Measurements from ENCODE around the gene CCDC187. TPM values are rescaled to one million over a fixed set of nuclear protein-coding genes. Genes with fewer than 3 reads are reported as not detected.

The CCDC187 gene
- total and polyA plus RNA-seq, 2 of the 8 experiments (the other 6 are each of a cell fraction or from before 2014, with no cell fraction given): 0.02 TPM; not detected in 1

- Histone ChIP-seq H3K23me2 (ENCODE audit: low read depth, low read length) (no peaks in the 10 kb centered on the region), H2BK15ac (ENCODE audit: low read length) (no peak overlapping the region), H2BK12ac (ENCODE audit: low read depth, low read length) (no peak overlapping the region), H4K91ac (replicated peaks; ENCODE audit: insufficient read length, low read length) (no peak overlapping the region), H4K8ac (ENCODE audit: extremely low read depth, insufficient read depth, low read length) (no peak overlapping the region), H2BK20ac (ENCODE audit: low read length) (no peak overlapping the region), H3K4me3 (ENCODE audit: extremely low read depth in 1 of 4, insufficient read depth in 2 of 4, low read depth in 3 of 4, low read length in 4 of 4) (no peak overlapping the region), H3K79me1 (ENCODE audit: low read depth, low read length) (no peaks in the 10 kb centered on the region), H3K27me3 (replicated peaks in 1 of 4; ENCODE audit: control insufficient read depth in 3 of 4, extremely low read depth in 1 of 4, insufficient read depth in 3 of 4, low read length in 3 of 4) (no peaks in the 10 kb centered on the region), H3K4ac (replicated peaks; ENCODE audit: insufficient read length, low read depth, low read length) (no peak overlapping the region), H2BK120ac (replicated peaks; ENCODE audit: low read depth, low read length) (no peak overlapping the region), H3K4me2 (ENCODE audit: insufficient read depth in 1 of 2, low read depth in 2 of 2, low read length in 2 of 2) (no peak overlapping the region), H3K36me3 (ENCODE audit: control insufficient read depth in 2 of 4, insufficient read depth in 4 of 4, low read length in 3 of 4) (no peaks in the 10 kb centered on the region), H3K27ac (ENCODE audit: low read depth, low read length) (no peak overlapping the region), H3K9ac (replicated peaks in 1 of 4; ENCODE audit: extremely low read depth in 1 of 4, low read depth in 3 of 4, low read length in 3 of 4) (no peak overlapping the region), H3K14ac (ENCODE audit: insufficient read length) (no peak overlapping the region), H2AK5ac (ENCODE audit: low read depth, low read length) (no peak overlapping the region), H2BK5ac (ENCODE audit: low read depth, low read length) (no peak overlapping the region), H3K4me1 (replicated peaks in 1 of 4; ENCODE audit: control insufficient read depth in 3 of 4, insufficient read depth in 4 of 4, low read length in 3 of 4) (peaks cover 0 to 5% (median 2%) of the 10 kb centered on the region in 4 experiments; a peak in 4 of 7 replicates), H3K18ac (ENCODE audit: extremely low read depth, low read length) (no peak overlapping the region), H4K5ac (ENCODE audit: insufficient read length, low read depth, low read length) (no peak overlapping the region), H2AFZ (ENCODE audit: low read length) (no peak overlapping the region), H3K56ac (replicated peaks; ENCODE audit: insufficient read length, low read depth, low read length) (no peak overlapping the region), H3K23ac (ENCODE audit: insufficient read length) (no peak overlapping the region), H4K20me1 (replicated peaks in 1 of 2; ENCODE audit: control insufficient read depth in 1 of 2, insufficient read depth in 2 of 2, low read length in 2 of 2) (no peaks in the 10 kb centered on the region), H3K9me3 (ENCODE audit: insufficient read depth in 2 of 2, low read depth in 1 of 2, low read length in 1 of 2) (no peaks in the 10 kb centered on the region), H3K79me2 (ENCODE audit: control insufficient read depth in 1 of 2, insufficient read depth in 2 of 2, low read length in 2 of 2) (no peaks in the 10 kb centered on the region)
- ChIA-PET POLR2A (ENCODE audit: partially characterized antibody) (interaction anchor here (1.4 kb wide), 1 partner anchor 16 kb away, joined by 5 read pairs; no protein-coding TSS in a partner anchor), CTCF (ENCODE audit: partially characterized antibody) (interaction anchor here (0.5 to 2.1 kb wide), 7 partner anchors 10 to 629 kb away, joined by 3 to 8 read pairs (median 3); no protein-coding TSS in a partner anchor)
- DNase-seq (ENCODE audit: low read depth in 1 of 2, low spot score in 2 of 2) (no peak), FAIRE-seq (no peak)
- TF ChIP-seq PHF8 (conservative IDR thresholded peaks at IDR 0.05; ENCODE audit: low read depth, low read length): no peak
- no peak for TF ChIP-seq KDM1A (IDR thresholded peaks at IDR 0.05; ENCODE audit: borderline replicate concordance, low read length)
- TF ChIP-seq YY1 (IDR thresholded peaks at IDR 0.05; ENCODE audit: low read depth, low read length): no peak
- no peak for TF ChIP-seq SIN3A (conservative IDR thresholded peaks at IDR 0.05 in 1 of 2, IDR thresholded peaks at IDR 0.05 in 1 of 2; ENCODE audit: low read depth in 1 of 2, low read length in 2 of 2)
- TF ChIP-seq TAF7 (optimal IDR thresholded peaks at IDR 0.05; ENCODE audit: borderline replicate concordance, low read depth, low read length): no peak
- TF ChIP-seq CHD1 (IDR thresholded peaks at IDR 0.05; ENCODE audit: low read depth, low read length): no peak
- no peak for TF ChIP-seq SIX5 (IDR thresholded peaks at IDR 0.05; ENCODE audit: low read depth, low read length)
- TF ChIP-seq TBP (IDR thresholded peaks at IDR 0.05; ENCODE audit: low read depth, low read length): no peak
- TF ChIP-seq BRCA1 (IDR thresholded peaks at IDR 0.05; ENCODE audit: low read depth, low read length): no peak
- no peak for TF ChIP-seq JUND (IDR thresholded peaks at IDR 0.05; ENCODE audit: low read length)
- TF ChIP-seq CEBPB (IDR thresholded peaks at IDR 0.05; ENCODE audit: low read depth, low read length): no peak
- TF ChIP-seq CHD2 (IDR thresholded peaks at IDR 0.05; ENCODE audit: low read length): no peak
- WGBS, 2 experiments (ENCODE audit: extremely low coverage in 1 of 2, insufficient coverage in 1 of 2, insufficient read length in 1 of 2, insufficient replicate concordance in 2 of 2, low coverage in 1 of 2, low lambda C conversion rate in 2 of 2, missing lambda C conversion rate in 1 of 2): 83% methylated on average over 10 of the region's 10 CpGs; no CpG with 5 or more reads in 1 of the 2 experiments
These were observed 43.4 kb downstream of the CCDC187 start for GRCh38 chr9:136260521-136260920.
